HG03103 (cell line): ENCODE data around the gene COL4A1.

Experiments
- ATAC-seq: cut with Tn5 transposase; IDR thresholded peaks from one replicate; pipeline ENCODE4 v1.9.1; 2021; ENCODE audit warnings: low read depth; ENCODE audit not compliant: unreplicated experiment

COL4A1 gene

GRCh38 chr13:110263888-110264287 lies 43.1 kb downstream of the COL4A1 start:
- no peak for ATAC-seq

DNA sequence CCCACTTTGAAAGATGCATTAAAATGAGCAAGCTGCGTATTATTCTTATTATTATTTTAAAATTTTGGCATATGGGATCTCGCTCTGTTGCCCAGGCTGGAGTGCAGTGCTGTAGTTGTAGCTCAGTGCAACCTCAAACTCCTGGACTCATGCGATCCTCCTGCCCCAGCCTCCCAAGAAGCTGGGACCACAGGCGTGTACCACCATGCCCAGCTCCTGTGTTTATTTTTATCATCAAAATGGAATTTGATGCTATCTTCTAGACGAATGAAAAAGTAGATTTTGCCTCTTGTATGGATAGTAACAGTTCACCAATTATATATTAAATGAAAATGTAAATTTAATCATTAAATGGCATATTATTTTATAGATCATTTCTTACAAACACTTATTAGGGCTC lies 43.6 kb downstream of the COL4A1 start:
- no peak for ATAC-seq

DNA sequence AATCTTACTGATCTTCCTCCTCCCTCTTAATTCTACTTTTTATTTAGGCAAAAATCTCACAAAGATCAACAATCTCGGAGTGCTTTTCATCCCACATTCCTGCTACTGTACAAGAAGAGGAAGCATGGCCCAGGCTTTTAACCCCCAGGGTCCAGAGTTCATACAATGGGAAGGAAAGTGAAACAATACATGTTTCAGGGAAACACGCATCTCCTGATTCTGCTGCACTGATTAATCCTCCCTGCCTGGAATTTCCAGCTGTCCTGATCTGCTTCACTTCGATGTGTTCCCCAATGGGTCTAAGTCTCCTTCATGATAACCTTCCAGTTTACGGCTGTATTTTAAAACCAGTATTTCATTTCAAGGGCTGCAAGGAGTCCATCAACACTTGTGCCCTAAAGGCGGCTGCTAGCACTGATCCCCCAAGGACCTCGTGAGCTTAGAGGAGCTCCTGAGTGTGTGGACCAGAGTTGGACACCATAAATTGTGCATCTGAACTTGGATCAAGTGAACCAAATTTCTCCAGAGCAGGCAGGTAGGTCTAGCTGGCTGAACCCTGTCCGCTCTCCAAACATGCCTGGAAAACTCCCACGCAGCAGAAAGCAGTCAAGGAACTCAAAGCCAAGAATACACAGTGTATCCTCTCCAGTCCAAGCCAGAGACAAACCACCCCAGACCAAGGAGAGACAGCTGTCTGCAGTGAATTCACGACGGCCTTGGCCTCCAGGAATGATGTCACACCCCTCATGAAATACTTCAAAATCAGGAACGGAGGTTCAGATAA lies 44.3 kb downstream of the COL4A1 start:
- ATAC-seq = no peak

- no peak for ATAC-seq
Measured at GRCh38 chr13:110262082-110262436, 44.9 kb downstream of the COL4A1 start.

DNA sequence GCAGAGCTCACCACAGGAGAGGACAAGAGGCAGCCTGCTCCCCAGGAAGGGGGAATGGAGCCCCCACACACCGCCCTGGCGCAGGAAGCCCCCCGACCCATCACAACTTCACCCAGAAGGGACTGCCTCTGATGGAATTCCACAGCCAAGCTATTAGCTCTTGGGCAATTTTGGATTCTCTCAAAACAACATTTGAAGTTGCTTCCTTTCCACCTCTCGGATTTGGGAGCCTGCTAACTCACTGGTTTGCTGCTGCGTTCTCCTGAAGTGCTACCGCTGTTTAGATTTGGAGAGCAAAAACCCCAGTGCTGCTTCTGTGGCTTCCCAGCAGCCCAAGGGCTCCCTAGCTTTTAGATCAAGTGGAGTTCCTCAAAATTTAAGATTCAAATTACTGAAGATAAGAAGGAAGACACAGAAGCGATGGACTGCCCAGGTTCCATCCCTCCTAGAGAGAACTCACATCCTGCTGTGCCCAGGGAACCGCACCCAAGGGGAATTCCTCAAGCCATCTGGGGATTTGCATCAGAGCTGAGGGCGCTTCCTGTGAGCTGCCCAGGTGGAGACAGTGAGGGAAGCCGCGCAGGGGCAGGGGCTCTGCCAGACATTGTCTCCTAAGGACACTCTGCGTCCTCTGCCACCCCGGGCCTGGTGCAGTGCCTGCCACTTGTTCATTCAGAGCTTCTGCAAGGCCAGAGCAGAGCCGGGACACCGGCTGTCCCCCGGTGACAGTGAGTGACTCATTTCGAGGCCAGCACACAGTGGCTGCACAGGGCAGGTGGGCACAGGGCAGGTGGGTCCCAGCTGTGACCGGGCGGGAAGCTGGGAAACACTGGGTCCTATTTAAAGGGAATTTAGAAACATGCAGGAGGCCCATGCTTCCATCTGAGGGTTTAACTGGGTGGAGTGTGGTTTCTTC lies 45.5 kb downstream of the COL4A1 start:
- ATAC-seq = no peak

- no peak for ATAC-seq
Measured at GRCh38 chr13:110259651-110260050, 47.3 kb downstream of the COL4A1 start.

DNA sequence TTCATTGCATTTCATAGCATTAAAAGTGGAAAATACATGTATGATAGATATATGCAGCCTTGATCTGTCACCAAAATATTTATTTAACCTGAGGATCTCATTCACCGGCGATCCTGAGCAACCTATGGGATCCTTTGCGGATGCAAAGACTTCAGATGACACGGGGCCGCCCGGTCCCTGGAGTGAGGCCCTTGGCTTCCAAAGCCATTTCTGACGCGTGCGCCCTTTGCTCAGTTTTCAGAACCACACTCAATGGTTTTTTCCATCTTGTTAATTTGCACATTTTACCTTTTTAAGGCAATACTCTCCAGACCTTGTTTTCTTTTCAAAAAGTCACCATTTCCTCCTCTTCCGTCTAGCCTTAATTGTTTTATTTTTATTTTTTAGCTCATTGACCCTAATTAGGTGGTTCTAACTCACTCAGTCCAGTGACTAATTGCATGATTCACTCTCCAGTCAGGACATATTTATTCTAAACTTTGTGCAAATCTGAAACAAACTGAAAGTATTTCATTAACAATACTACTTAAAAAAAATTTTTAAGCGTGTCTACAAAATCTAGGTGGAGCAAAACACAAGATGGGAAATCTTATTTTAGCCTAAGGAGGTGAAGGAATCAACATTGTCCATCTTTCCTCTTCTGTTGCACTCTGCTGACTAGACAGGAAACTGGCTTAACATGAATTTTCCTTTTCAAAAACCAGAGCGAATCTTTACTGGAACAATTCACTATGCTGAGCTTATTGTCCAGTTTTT lies 47.9 kb downstream of the COL4A1 start:
- ATAC-seq = no peak

GRCh38 chr13:110257408-110257807 lies 49.5 kb downstream of the COL4A1 start:
- ATAC-seq = no peak

DNA sequence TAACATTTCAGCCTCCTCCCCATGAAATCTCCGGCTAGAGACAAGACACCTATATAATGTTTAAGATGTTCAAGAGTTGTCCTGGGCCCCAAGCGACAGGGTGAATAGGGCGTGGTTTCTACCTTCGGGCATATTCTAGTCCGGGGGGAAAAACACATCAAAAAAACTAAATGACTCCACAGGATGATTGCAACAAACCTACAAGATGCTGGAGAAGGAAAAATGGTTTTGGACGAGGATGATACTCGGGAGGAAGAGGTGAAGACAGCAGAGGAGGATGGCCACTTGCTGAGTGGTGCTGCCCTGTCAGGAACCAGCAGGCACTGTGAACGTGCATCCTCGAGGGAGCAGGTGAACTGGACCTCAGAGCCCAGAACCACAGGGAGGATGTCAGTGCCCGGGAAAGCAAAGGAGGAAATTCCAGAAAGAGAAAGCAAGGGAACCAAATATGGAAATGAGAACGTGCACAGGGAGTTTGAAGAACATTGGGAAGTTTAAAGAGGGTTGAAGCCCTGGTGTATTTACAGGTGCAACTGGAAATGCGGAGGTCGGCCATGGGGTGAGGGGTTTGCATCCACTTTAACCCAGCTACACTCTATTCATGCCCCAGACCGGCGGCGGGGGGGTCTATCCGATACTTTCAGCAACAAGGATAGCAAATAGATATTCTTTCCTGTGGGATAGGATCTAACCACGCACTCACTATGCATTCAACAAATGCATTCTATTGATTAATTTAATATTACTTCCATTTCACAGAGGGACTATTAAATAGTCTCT lies 50.6 kb downstream of the COL4A1 start:
- no peak for ATAC-seq

DNA sequence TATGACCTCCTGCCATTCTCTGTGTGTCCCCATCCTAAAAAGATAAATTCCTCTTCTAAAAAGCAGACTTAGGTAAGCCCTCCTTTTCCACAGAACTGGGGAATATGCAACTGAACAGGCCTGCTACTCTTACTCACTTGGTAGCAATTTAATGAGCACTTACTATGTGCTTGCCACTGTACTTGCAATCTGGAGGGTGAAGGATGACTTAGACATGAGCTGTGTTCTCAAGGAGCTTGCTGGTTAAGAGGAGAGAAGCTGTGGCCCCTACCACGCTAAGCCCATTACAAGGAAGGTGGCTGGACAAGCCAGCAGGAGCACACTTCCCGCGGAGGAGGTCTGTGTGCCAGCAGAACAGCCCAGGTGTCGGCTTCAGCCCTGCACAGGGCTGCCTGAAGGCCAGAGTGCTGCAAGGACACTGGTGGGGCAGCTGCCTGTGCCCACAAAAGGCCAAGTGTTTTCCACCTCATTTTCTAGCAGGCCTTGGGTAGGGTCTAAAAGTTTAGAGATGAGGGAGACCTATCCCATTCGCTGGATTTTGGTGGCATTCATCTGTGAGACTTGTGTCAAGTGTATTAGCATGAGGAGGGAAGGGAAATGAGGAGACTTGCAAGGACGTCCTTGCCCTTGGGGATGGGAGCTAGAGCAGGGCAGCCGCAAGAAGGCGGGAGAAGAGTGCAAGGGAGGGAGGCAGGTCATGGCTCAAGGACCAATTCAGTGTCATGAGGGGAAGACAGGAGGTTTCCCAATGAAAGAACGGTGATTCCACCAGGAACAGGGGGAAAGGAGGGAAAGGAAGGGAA lies 52.0 kb downstream of the COL4A1 start:
- no peak for ATAC-seq

GRCh38 chr13:110254151-110254679 lies 52.7 kb downstream of the COL4A1 start:
- ATAC-seq = no peak

DNA sequence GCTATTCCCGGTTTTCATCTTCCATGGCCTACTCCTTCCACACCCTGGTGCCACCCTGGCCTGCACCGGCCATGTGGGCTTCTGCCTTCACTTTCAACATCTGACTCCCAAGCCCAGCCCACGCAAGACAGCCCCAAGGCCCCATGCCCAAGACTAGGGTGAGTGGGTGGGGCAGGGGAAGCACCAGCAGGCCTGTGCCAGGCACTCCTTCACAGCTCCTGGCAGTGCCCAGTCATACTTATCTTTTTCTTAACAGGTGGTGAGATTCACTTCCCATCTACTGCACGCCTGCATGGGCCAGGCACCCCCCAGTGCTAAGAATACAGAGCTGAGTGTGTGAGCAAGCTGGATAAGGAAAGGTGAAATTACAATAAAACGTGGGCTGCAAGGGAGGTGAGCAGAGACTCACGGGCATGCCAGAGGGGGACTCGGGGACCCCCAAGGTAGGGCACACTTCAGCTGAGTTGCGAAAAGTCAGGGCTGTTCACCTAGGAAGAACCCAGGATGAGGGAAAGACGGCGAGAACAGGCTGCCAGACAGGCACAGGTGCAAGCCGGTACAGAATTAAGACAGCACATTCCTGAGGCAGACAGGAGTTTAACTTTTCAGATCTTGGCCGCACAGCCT lies 55.7 kb downstream of the COL4A1 start:
- no peak for ATAC-seq

DNA sequence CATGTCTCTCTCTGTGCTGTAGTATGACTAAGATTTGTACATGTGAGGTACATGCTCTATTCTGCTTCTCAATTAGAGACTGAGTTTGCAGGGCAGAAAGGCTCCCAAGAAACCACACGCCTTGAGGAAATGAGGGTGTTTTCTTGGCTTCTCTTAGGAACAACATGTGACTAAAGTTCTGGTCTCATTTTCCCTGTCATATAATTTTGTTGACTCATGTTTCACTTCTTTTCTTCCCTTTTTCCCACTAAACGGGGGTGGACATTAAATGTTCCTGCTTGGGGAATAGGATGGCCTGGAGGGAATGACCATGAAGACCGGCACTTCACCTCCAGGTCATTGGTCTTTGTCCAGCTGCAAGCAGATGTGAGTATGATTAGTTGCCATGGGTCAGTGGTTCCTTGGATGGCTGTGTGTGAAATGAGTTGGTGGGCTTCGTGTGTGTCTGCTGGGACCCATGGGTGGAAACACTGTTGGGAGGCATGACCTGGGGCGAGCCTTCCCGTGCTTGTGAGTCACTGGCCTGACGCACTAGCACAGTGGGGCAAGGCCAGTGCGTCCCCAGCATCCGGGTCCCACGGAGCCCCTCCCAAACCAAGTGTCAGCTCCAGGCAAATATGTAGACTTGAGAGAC lies 56.6 kb downstream of the COL4A1 start:
- no peak for ATAC-seq

DNA sequence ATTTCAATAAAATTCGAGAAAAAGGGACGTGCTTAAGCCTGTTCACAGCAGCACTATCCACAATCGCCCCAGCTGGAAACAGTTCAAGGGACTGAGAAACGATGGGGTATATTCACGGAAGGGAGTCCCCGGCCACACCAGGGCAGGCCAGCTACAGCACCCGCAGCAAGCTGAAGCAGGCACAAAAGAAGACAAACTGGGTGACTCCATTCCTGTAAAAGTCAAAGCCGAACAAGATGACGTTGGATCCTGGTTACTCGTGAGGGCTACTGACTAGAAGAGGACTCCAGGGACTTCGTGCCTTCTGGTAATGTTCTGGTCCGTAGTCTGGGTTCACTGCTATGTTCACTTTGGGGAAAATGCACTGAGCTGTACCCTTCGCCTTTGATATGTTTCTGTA lies 57.6 kb downstream of the COL4A1 start:
- no peak for ATAC-seq

DNA sequence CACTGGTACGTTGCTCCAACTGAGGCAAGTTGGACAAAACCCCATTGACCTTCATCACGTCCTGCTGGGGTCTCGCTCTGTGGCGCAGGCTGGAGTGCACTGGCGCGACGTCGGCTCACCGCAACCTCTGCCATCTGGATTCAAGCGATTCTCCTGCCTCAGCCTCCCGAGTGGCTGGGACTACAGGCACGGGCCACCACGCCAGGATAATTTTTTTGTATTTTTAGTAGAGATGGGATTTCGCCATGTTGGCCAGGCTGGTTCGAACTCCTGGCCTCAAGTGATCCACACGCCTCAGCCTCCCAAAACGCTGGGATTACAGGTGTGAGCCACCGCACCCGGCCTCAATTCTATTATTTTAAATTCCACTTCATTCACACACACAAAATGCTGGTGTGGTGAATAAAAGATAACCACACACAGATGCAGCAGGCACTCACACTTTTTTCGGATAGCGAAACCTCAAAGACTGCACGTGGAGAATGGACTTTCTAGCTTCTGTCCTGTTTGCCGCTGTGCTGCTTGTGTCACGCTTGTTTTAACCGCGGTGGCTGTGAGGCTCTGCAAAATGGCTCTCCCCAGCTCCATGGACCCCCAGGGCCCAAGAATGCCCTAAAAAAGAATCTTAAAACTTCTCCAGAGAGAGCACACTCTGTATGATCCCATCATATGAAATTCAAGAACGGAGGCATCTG lies 58.4 kb downstream of the COL4A1 start:
- ATAC-seq = no peak

GRCh38 chr13:110246530-110246929 lies 60.4 kb downstream of the COL4A1 start:
- no peak for ATAC-seq

- no peak for ATAC-seq
Measured at GRCh38 chr13:110245416-110245899, 61.5 kb downstream of the COL4A1 start.

DNA sequence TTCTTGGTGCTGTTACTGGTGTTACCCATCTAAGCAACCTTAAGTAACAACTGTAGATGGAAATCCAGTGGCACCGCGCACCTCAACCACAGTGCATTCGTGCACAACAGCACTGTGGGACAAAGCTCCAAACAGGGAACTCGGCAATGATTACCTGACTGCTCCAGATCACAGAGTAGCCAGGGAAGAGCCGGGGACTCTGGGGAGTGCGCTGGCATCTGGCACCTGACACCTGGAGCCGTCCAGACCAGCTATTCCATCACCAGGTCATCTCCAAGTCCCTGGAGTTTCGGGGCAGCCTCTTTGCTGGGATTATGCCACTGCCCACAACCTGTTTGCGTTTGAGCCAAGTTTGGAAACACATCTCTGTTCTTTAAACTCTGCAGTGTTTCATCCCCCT lies 62.0 kb downstream of the COL4A1 start:
- no peak for ATAC-seq
